ENCODE results near the gene EFCAB6.

GRCh38 chr22:43542681-43543521 is 269.2 kb downstream of the EFCAB6 start:
- TF ChIP-seq CTCF (IDR thresholded peaks at IDR 0.05) (no peak), ZFX (IDR thresholded peaks at IDR 0.05; ENCODE audit: borderline replicate concordance) (no peak)
